Measurements from ENCODE around the gene NRG3.

NRG3 gene

DNA sequence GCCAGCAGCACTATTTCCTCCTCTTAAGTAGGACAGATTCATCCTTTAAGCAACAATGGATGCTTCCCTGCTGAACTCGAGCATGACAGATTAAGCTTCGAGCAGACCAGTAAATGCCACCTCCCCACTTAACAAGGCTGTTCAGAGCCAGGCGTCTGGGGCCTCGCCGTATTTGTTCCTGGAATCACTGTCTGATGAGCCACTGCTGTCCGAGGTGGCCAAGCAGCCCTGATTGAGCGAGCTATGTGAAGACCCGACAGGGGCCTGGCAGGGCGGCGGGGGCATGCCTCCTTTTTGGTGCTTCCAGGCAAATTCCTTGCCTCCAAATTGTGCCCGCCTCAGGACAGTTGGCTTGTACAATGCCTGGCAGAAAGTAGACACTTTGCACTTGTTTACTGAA, 862.6 kb downstream of the NRG3 start:
- no peaks in the 10 kb centered on the region for H3K36me3 ChIP-seq (ENCODE audit: insufficient read depth, insufficient read length, low read length)
- H3K9me3 ChIP-seq (ENCODE audit: insufficient read depth, low read length): no peaks in the 10 kb centered on the region
- no peak overlapping the region for H3K4me3 ChIP-seq (ENCODE audit: insufficient read length, low read depth)
- no peak for DNase-seq (ENCODE audit: low read depth, low spot score)
- H3K9ac ChIP-seq (ENCODE audit: insufficient read length, low read depth): no peak overlapping the region
- TF ChIP-seq ZNF274 (IDR thresholded peaks at IDR 0.05; ENCODE audit: low read depth, low read length) (no peak), SUZ12 (IDR thresholded peaks at IDR 0.05; ENCODE audit: extremely low read depth, insufficient read depth, insufficient read length) (no peak), YY1 (IDR thresholded peaks at IDR 0.05; ENCODE audit: insufficient read depth, insufficient read length) (no peak)
- no peaks in the 10 kb centered on the region for H3K27me3 ChIP-seq (ENCODE audit: insufficient read depth, insufficient read length)
- H3K4me1 ChIP-seq (ENCODE audit: insufficient read depth, insufficient read length): no peaks in the 10 kb centered on the region

DNA sequence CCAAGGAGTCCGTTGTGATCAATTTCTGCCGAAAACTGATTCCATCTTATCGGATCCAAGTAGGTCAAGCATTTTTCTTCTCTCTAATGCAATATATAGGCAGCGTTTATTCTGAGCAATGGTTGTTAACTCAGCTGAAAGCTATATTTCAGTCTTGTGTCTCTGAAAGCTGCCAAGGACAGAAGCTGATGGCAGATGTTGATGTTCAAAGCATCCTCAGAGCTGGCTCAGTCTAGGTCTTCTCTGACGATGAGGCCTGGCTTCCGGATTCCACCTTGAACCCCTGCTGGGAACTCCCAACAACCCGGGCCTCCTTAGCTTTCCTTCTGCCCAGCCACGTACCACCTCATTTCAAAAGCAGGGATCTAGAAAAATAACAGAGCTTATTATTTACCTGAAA, 863.6 kb downstream of the NRG3 start:
- H3K27me3 ChIP-seq (ENCODE audit: insufficient read depth, insufficient read length): no peaks in the 10 kb centered on the region
- H3K4me3 ChIP-seq (ENCODE audit: insufficient read length, low read depth): no peak overlapping the region
- no peak overlapping the region for H3K9ac ChIP-seq (ENCODE audit: insufficient read length, low read depth)
- no peaks in the 10 kb centered on the region for H3K9me3 ChIP-seq (ENCODE audit: insufficient read depth, low read length)
- no peak for TF ChIP-seq ZNF274 (IDR thresholded peaks at IDR 0.05; ENCODE audit: low read depth, low read length)
- TF ChIP-seq SUZ12 (IDR thresholded peaks at IDR 0.05; ENCODE audit: extremely low read depth, insufficient read depth, insufficient read length): no peak
- no peak for DNase-seq (ENCODE audit: low read depth, low spot score)
- H3K36me3 ChIP-seq (ENCODE audit: insufficient read depth, insufficient read length, low read length): no peaks in the 10 kb centered on the region
- no peaks in the 10 kb centered on the region for H3K4me1 ChIP-seq (ENCODE audit: insufficient read depth, insufficient read length)

- H3K9ac ChIP-seq (ENCODE audit: insufficient read length, low read depth): no peak overlapping the region
- H3K36me3 ChIP-seq (ENCODE audit: insufficient read depth, insufficient read length, low read length): no peaks in the 10 kb centered on the region
- no peak for DNase-seq (ENCODE audit: low read depth, low spot score)
- TF ChIP-seq YY1 (IDR thresholded peaks at IDR 0.05; ENCODE audit: insufficient read depth, insufficient read length) (no peak), ZNF274 (IDR thresholded peaks at IDR 0.05; ENCODE audit: low read depth, low read length) (no peak), SUZ12 (IDR thresholded peaks at IDR 0.05; ENCODE audit: extremely low read depth, insufficient read depth, insufficient read length) (no peak)
- no peaks in the 10 kb centered on the region for H3K9me3 ChIP-seq (ENCODE audit: insufficient read depth, low read length)
- no peaks in the 10 kb centered on the region for H3K27me3 ChIP-seq (ENCODE audit: insufficient read depth, insufficient read length)
- H3K4me1 ChIP-seq (ENCODE audit: insufficient read depth, insufficient read length): no peaks in the 10 kb centered on the region
- no peak overlapping the region for H3K4me3 ChIP-seq (ENCODE audit: insufficient read length, low read depth)
These were observed 867.5 kb downstream of the NRG3 start for GRCh38 chr10:82742478-82742877.

DNA sequence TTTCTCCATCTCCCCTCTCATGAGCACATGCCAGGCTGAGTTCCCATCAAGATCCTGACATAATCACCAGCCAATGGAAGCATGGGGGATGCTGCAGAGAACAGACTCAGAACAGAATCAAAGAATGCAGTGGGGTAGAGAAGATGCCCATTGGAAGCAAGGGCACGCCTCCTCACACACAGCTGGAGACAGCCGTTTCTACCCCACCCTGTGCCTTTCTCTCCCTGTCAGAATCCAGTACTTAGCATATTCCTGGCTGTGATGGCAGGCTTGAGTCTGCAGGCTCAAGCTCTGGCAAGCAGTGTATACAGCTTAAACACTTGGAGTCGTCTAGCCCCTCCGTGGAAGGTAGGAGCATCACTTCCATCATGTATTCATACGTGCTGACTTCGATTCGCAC, 867.9 kb downstream of the NRG3 start:
- H3K27me3 ChIP-seq (ENCODE audit: insufficient read depth, insufficient read length): no peaks in the 10 kb centered on the region
- DNase-seq (ENCODE audit: low read depth, low spot score): no peak
- no peak overlapping the region for H3K4me3 ChIP-seq (ENCODE audit: insufficient read length, low read depth)
- no peaks in the 10 kb centered on the region for H3K4me1 ChIP-seq (ENCODE audit: insufficient read depth, insufficient read length)
- H3K9ac ChIP-seq (ENCODE audit: insufficient read length, low read depth): no peak overlapping the region
- no peaks in the 10 kb centered on the region for H3K36me3 ChIP-seq (ENCODE audit: insufficient read depth, insufficient read length, low read length)
- no peak for TF ChIP-seq SUZ12 (IDR thresholded peaks at IDR 0.05; ENCODE audit: extremely low read depth, insufficient read depth, insufficient read length)
- TF ChIP-seq ZNF274 (IDR thresholded peaks at IDR 0.05; ENCODE audit: low read depth, low read length): no peak
- TF ChIP-seq YY1 (IDR thresholded peaks at IDR 0.05; ENCODE audit: insufficient read depth, insufficient read length): no peak
- no peaks in the 10 kb centered on the region for H3K9me3 ChIP-seq (ENCODE audit: insufficient read depth, low read length)

- H3K27me3 ChIP-seq (ENCODE audit: insufficient read depth, insufficient read length): no peaks in the 10 kb centered on the region
- no peaks in the 10 kb centered on the region for H3K36me3 ChIP-seq (ENCODE audit: insufficient read depth, insufficient read length, low read length)
- no peak overlapping the region for H3K9ac ChIP-seq (ENCODE audit: insufficient read length, low read depth)
- no peak overlapping the region for H3K4me3 ChIP-seq (ENCODE audit: insufficient read length, low read depth)
- no peaks in the 10 kb centered on the region for H3K4me1 ChIP-seq (ENCODE audit: insufficient read depth, insufficient read length)
- TF ChIP-seq YY1 (IDR thresholded peaks at IDR 0.05; ENCODE audit: insufficient read depth, insufficient read length): no peak
- TF ChIP-seq SUZ12 (IDR thresholded peaks at IDR 0.05; ENCODE audit: extremely low read depth, insufficient read depth, insufficient read length): no peak
- TF ChIP-seq ZNF274 (IDR thresholded peaks at IDR 0.05; ENCODE audit: low read depth, low read length): no peak
- no peaks in the 10 kb centered on the region for H3K9me3 ChIP-seq (ENCODE audit: insufficient read depth, low read length)
- DNase-seq (ENCODE audit: low read depth, low spot score): no peak
These were observed 875.5 kb downstream of the NRG3 start for GRCh38 chr10:82750538-82750937.

DNA sequence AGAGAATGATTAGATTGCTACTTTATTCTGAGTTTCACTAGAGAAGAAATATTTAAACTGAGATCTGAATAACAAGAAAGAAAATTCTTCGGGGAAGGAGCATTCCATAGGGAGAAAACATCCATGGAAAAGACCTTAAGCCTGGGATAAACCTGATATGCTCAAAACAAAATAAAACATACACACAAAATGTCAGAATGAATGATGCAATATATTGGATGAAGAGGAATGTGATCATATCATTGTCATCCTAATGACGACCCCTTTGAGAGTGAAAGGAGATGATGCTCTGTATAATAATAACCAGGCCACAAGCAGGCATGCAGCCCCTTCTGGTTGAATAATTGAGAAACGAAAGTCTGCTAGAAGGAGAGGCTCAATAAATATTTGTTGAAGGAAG, 882.4 kb downstream of the NRG3 start:
- no peaks in the 10 kb centered on the region for H3K9me3 ChIP-seq (ENCODE audit: insufficient read depth, low read length)
- no peak overlapping the region for H3K4me3 ChIP-seq (ENCODE audit: insufficient read length, low read depth)
- DNase-seq (ENCODE audit: low read depth, low spot score): no peak
- TF ChIP-seq SUZ12 (IDR thresholded peaks at IDR 0.05; ENCODE audit: extremely low read depth, insufficient read depth, insufficient read length) (no peak), ZNF274 (IDR thresholded peaks at IDR 0.05; ENCODE audit: low read depth, low read length) (no peak), YY1 (IDR thresholded peaks at IDR 0.05; ENCODE audit: insufficient read depth, insufficient read length) (no peak)
- H3K9ac ChIP-seq (ENCODE audit: insufficient read length, low read depth): no peak overlapping the region
- H3K36me3 ChIP-seq (ENCODE audit: insufficient read depth, insufficient read length, low read length): no peaks in the 10 kb centered on the region
- H3K4me1 ChIP-seq (ENCODE audit: insufficient read depth, insufficient read length): no peaks in the 10 kb centered on the region
- H3K27me3 ChIP-seq (ENCODE audit: insufficient read depth, insufficient read length): no peaks in the 10 kb centered on the region

GRCh38 chr10:82757901-82758300, 882.9 kb downstream of the NRG3 start:
- H3K4me3 ChIP-seq (ENCODE audit: insufficient read length, low read depth): no peak overlapping the region
- H3K27me3 ChIP-seq (ENCODE audit: insufficient read depth, insufficient read length): no peaks in the 10 kb centered on the region
- no peaks in the 10 kb centered on the region for H3K9me3 ChIP-seq (ENCODE audit: insufficient read depth, low read length)
- TF ChIP-seq YY1 (IDR thresholded peaks at IDR 0.05; ENCODE audit: insufficient read depth, insufficient read length) (no peak), SUZ12 (IDR thresholded peaks at IDR 0.05; ENCODE audit: extremely low read depth, insufficient read depth, insufficient read length) (no peak), ZNF274 (IDR thresholded peaks at IDR 0.05; ENCODE audit: low read depth, low read length) (no peak)
- H3K36me3 ChIP-seq (ENCODE audit: insufficient read depth, insufficient read length, low read length): no peaks in the 10 kb centered on the region
- no peak overlapping the region for H3K9ac ChIP-seq (ENCODE audit: insufficient read length, low read depth)
- no peaks in the 10 kb centered on the region for H3K4me1 ChIP-seq (ENCODE audit: insufficient read depth, insufficient read length)
- no peak for DNase-seq (ENCODE audit: low read depth, low spot score)

DNA sequence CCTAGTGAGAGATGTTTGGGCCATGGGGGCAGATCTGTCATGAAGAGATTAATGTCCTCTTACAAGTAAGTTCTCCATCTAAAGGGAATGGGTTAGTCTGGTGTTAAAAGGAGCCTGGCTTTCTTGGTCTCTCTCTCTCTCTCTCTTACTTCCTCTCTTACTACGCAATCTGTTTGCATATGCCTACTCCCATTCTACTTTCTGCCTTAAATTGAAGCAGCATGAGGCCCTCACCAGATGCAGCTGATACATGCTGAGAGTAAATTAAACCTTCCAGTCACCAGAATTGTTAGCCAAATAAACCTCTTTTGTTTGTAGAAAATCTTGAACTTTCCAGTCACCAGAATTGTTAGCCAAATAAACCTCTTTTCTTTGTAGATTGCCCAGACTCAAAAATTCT, 884.1 kb downstream of the NRG3 start:
- Histone ChIP-seq H3K4me3 (ENCODE audit: insufficient read length, low read depth) (no peak overlapping the region), H3K9ac (ENCODE audit: insufficient read length, low read depth) (no peak overlapping the region), H3K4me1 (ENCODE audit: insufficient read depth, insufficient read length) (no peaks in the 10 kb centered on the region), H3K9me3 (ENCODE audit: insufficient read depth, low read length) (no peaks in the 10 kb centered on the region), H3K36me3 (ENCODE audit: insufficient read depth, insufficient read length, low read length) (no peaks in the 10 kb centered on the region), H3K27me3 (ENCODE audit: insufficient read depth, insufficient read length) (no peaks in the 10 kb centered on the region)
- TF ChIP-seq YY1 (IDR thresholded peaks at IDR 0.05; ENCODE audit: insufficient read depth, insufficient read length) (no peak), ZNF274 (IDR thresholded peaks at IDR 0.05; ENCODE audit: low read depth, low read length) (no peak), SUZ12 (IDR thresholded peaks at IDR 0.05; ENCODE audit: extremely low read depth, insufficient read depth, insufficient read length) (no peak)
- no peak for DNase-seq (ENCODE audit: low read depth, low spot score)

All from NT2/D1 (cell line).